Measurements from ENCODE around the gene TRIM44. TPM values are rescaled to one million over a fixed set of nuclear protein-coding genes. Genes with fewer than 3 reads are reported as not detected.

Gene TRIM44
- total RNA-seq, 4 donors from 2014 or later, result 35.6 to 70.6 (median 43.2) TPM

GRCh38 chr11:35761899-35762298 lies 99.3 kb downstream of the TRIM44 start:
- Histone ChIP-seq H3K4me1 (peaks cover 0 to 19% (median 0%) of the 10 kb centered on the region in 3 donors), H3K36me3 (no peaks in the 10 kb centered on the region), H3K27ac (no peak overlapping the region), H3K27me3 (no peaks in the 10 kb centered on the region), H3K9me3 (no peaks in the 10 kb centered on the region), H3K4me3 (no peak overlapping the region)
- 40 to 47% methylated on average over 1 of the region's 1 CpG for WGBS, 2 donors (ENCODE audit: low coverage in 1 of 2)
- TF ChIP-seq EP300 (IDR thresholded peaks at IDR 0.05) (no peak), POLR2AphosphoS5 (IDR thresholded peaks at IDR 0.05) (no peak), POLR2A (IDR thresholded peaks at IDR 0.05) (no peak), CTCF (IDR thresholded peaks at IDR 0.05) (no peak)
- no peak for ATAC-seq

GRCh38 chr11:35763301-35763700 lies 100.7 kb downstream of the TRIM44 start:
- 83 to 89% methylated on average over 1 of the region's 1 CpG for WGBS, 2 donors (ENCODE audit: low coverage in 1 of 2)
- no peak for ATAC-seq
- H3K27ac ChIP-seq, result no peak overlapping the region

GRCh38 chr11:35763765-35764164 lies 101.2 kb downstream of the TRIM44 start:
- H3K27ac ChIP-seq, result no peak overlapping the region
- no peak overlapping the region for H3K4me3 ChIP-seq
- 84 to 100% methylated on average over 3 to 4 of the region's 4 CpGs for WGBS, 2 donors (ENCODE audit: low coverage in 1 of 2)
- H3K4me1 ChIP-seq, result peaks cover 0 to 19% (median 0%) of the 10 kb centered on the region in 3 donors
- ATAC-seq, result no peak
- no peaks in the 10 kb centered on the region for H3K9me3 ChIP-seq
- H3K36me3 ChIP-seq, result no peaks in the 10 kb centered on the region
- H3K27me3 ChIP-seq, result no peaks in the 10 kb centered on the region
- TF ChIP-seq EP300 (IDR thresholded peaks at IDR 0.05), result no peak
- TF ChIP-seq POLR2A (IDR thresholded peaks at IDR 0.05), result no peak
- TF ChIP-seq CTCF (IDR thresholded peaks at IDR 0.05), result no peak
- TF ChIP-seq POLR2AphosphoS5 (IDR thresholded peaks at IDR 0.05), result no peak

More at GRCh38 chr11:35763301-35763700, 100.7 kb downstream of the TRIM44 start:
- H3K4me1 ChIP-seq, result peaks cover 0 to 19% (median 0%) of the 10 kb centered on the region in 3 donors
- TF ChIP-seq POLR2A (IDR thresholded peaks at IDR 0.05) (no peak), POLR2AphosphoS5 (IDR thresholded peaks at IDR 0.05) (no peak), CTCF (IDR thresholded peaks at IDR 0.05) (no peak), EP300 (IDR thresholded peaks at IDR 0.05) (no peak)
- no peaks in the 10 kb centered on the region for H3K27me3 ChIP-seq
- H3K36me3 ChIP-seq, result no peaks in the 10 kb centered on the region
- H3K9me3 ChIP-seq, result no peaks in the 10 kb centered on the region
- no peak overlapping the region for H3K4me3 ChIP-seq

- Histone ChIP-seq H3K27me3 (no peaks in the 10 kb centered on the region), H3K4me3 (no peak overlapping the region), H3K9me3 (no peaks in the 10 kb centered on the region), H3K36me3 (no peaks in the 10 kb centered on the region), H3K27ac (no peak overlapping the region), H3K4me1 (peaks cover 0 to 19% (median 0%) of the 10 kb centered on the region in 3 donors)
- TF ChIP-seq CTCF (IDR thresholded peaks at IDR 0.05), result no peak
- no peak for TF ChIP-seq EP300 (IDR thresholded peaks at IDR 0.05)
- TF ChIP-seq POLR2A (IDR thresholded peaks at IDR 0.05), result no peak
- no peak for TF ChIP-seq POLR2AphosphoS5 (IDR thresholded peaks at IDR 0.05)
- WGBS, 2 donors (ENCODE audit: low coverage in 1 of 2), result 71 to 85% methylated on average over 4 to 6 of the region's 6 CpGs
- no peak for ATAC-seq
These were observed 101.8 kb downstream of the TRIM44 start for GRCh38 chr11:35764417-35764816.

- Histone ChIP-seq H3K27me3 (no peaks in the 10 kb centered on the region), H3K36me3 (no peaks in the 10 kb centered on the region), H3K4me3 (no peak overlapping the region), H3K27ac (no peak overlapping the region), H3K4me1 (peaks cover 0 to 19% (median 0%) of the 10 kb centered on the region in 3 donors), H3K9me3 (no peaks in the 10 kb centered on the region)
- ATAC-seq, result no peak
- TF ChIP-seq EP300 (IDR thresholded peaks at IDR 0.05) (no peak), CTCF (IDR thresholded peaks at IDR 0.05) (no peak), POLR2A (IDR thresholded peaks at IDR 0.05) (no peak), POLR2AphosphoS5 (IDR thresholded peaks at IDR 0.05) (no peak)
- WGBS, 2 donors (ENCODE audit: low coverage in 1 of 2), result 93 to 100% methylated on average over 1 of the region's 1 CpG
These were observed 102.6 kb downstream of the TRIM44 start for GRCh38 chr11:35765211-35765610.
